Neural cell (in vitro differentiated cells): Measurements from ENCODE around the gene BMAL1.

Experiments used
- CTCF ChIP-seq: fragments of 450-650 bp; IDR thresholded peaks from 2 replicates; pipeline ENCODE4 v1.5.1; 2014; ENCODE audit warnings: antibody characterized with exemption, mild to moderate bottlenecking, moderate library complexity; ENCODE audit not compliant: poor library complexity, severe bottlenecking
- EP300 ChIP-seq: fragments of 450-650 bp; conservative IDR thresholded peaks from 2 replicates; pipeline ENCODE4 v1.6.1; 2014; ENCODE audit warnings: antibody characterized with exemption, mild to moderate bottlenecking, moderate library complexity; ENCODE audit not compliant: poor library complexity, severe bottlenecking
- POLR2AphosphoS5 ChIP-seq: IDR thresholded peaks from 2 replicates; pipeline ENCODE4 v1.6.1; 2012
- RAD21 ChIP-seq: fragments of 450-650 bp; conservative IDR thresholded peaks from 2 replicates; pipeline ENCODE4 v1.6.1; 2014; ENCODE audit warnings: antibody characterized with exemption, mild to moderate bottlenecking, moderate library complexity

- TF ChIP-seq EP300 (no peak), CTCF (no peak), POLR2AphosphoS5 (no peak), RAD21 (no peak)
Measured at GRCh38 chr11:13242564-13242963, 35.0 kb upstream of the BMAL1 start.
